ENCODE results near the gene ZNF665. TPM values are rescaled to one million over a fixed set of nuclear protein-coding genes. Genes with fewer than 3 reads are reported as not detected.
"Not testable (repeated sequence)": the region's sequence is repeated elsewhere in the genome, so short reads cannot be mapped to it uniquely, and the experiment has no call there.

The ZNF665 gene
- total RNA-seq, 5 donors from 2014 or later (not counting 1 experiment from before 2014, with no cell fraction given) = 2.5 to 5.3 (median 3.3) TPM

DNA sequence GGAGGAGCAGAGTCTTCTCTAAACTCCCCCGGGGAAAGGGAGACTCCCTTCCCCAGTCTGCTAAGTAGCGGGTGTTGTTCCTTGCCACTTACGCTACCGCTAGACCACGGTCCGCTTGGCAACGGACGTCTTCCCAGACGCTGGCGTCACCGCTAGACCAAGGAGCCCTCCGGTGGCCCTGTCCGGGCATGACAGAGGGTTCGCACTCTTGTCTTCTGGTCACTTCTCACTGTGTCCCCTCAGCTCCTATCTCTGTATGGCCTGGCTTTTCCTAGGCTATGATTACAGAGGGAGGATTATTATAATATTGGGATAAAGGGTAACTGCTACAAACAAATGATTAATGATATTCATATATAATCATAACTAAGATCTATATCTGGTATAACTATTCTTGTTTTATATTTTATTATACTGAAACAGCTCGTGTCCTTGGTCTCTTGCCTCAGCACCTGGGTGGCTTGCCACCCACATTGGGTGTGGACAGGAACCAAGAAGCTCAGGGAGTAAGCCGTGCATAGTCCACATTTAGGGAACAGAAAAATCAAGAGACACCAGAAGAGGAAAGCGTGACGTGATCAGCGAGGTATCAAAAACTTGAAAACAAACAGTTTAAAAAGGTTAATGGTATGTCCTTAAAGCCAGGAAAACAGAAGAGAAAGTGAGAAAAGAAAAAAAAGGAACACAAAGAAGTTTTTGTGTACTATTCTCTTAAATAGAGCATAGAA lies 7.8 kb downstream of the ZNF665 start:
- H3K4me1 Mint-ChIP-seq; ATAC-seq (replicated peaks in 1 of 4); H3K4me1 ChIP-seq (ENCODE audit: control insufficient read depth in 1 of 2, extremely low read depth in 1 of 2, insufficient read depth in 2 of 2, low read length in 2 of 2); H3K27ac ChIP-seq (ENCODE audit: low read length); H3K4me3 ChIP-seq (ENCODE audit: control insufficient read depth in 1 of 2, extremely low read depth in 1 of 2, low read length in 1 of 2); H3K9me3 ChIP-seq; H3K27ac Mint-ChIP-seq; CTCF ChIA-PET; H3K4me3 Mint-ChIP-seq; POLR2A ChIA-PET; H3K27me3 Mint-ChIP-seq; DNase-seq; H3K27me3 ChIP-seq (replicated peaks in 1 of 2; ENCODE audit: control insufficient read depth in 2 of 2, extremely low read depth in 1 of 2, insufficient read depth in 2 of 2, low read length in 1 of 2); H3K36me3 ChIP-seq (ENCODE audit: control insufficient read depth in 2 of 2, extremely low read depth in 1 of 2, insufficient read depth in 1 of 2, low read length in 1 of 2): not testable (repeated sequence)
- 100% methylated on average over 4 of the region's 19 CpGs for WGBS (ENCODE audit: insufficient coverage)
- Mint-ChIP-seq H3K9me3 (peaks cover 0 to 26% (median 3%) of the 10 kb centered on the region in 3 donors), H3K36me3 (peaks cover 38% of the 10 kb centered on the region)

DNA sequence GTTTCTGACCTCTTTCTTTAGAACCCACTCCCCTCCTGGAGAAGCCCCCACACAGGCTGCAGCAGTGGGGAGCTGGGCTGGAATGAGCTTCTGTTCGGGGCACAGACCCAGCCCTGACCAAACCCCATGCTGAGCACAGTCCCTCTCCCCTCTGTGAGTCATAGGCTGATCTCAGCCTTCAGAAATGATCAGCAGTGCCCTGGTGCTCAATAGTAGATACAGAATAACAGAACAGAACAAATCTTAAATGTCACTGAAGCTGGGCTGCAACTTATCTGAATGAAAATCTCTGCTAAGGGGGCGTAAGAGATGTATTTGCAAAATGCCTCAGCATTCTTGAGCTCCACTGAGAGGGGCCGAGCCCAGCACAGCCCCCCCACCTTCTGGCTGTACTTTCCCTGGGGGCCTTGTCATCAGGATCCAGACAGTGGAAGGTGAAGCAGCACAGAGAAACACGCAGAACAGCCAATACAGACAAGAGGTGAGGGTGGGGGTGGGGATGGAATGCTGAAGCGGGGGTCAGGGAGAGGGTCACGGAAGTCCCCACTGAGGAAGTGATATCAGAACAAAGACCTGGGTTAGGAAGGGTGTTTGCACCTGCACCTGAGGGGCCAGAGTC lies 9.9 kb downstream of the ZNF665 start:
- H3K36me3 Mint-ChIP-seq = peaks cover 42% of the 10 kb centered on the region
- no peaks in the 10 kb centered on the region for H3K27me3 Mint-ChIP-seq
- CTCF ChIA-PET = no interaction called here
- no peaks in the 10 kb centered on the region for H3K9me3 ChIP-seq
- WGBS (ENCODE audit: insufficient coverage) = 94% methylated on average over 5 of the region's 6 CpGs
- no peaks in the 10 kb centered on the region for H3K27me3 ChIP-seq (replicated peaks in 1 of 2; ENCODE audit: control insufficient read depth in 2 of 2, extremely low read depth in 1 of 2, insufficient read depth in 2 of 2, low read length in 1 of 2)
- DNase-seq = no peak
- no peaks in the 10 kb centered on the region for H3K4me1 Mint-ChIP-seq
- no peak overlapping the region for H3K27ac Mint-ChIP-seq
- H3K4me1 ChIP-seq (ENCODE audit: control insufficient read depth in 1 of 2, extremely low read depth in 1 of 2, insufficient read depth in 2 of 2, low read length in 2 of 2) = no peaks in the 10 kb centered on the region
- ATAC-seq (replicated peaks in 1 of 4) = no peak
- H3K4me3 ChIP-seq (ENCODE audit: control insufficient read depth in 1 of 2, extremely low read depth in 1 of 2, low read length in 1 of 2) = no peak overlapping the region
- peaks cover 0 to 27% (median 10%) of the 10 kb centered on the region in 3 donors for H3K9me3 Mint-ChIP-seq
- H3K36me3 ChIP-seq (ENCODE audit: control insufficient read depth in 2 of 2, extremely low read depth in 1 of 2, insufficient read depth in 1 of 2, low read length in 1 of 2) = peaks cover 3 to 4% of the 10 kb centered on the region in 2 donors
- H3K27ac ChIP-seq (ENCODE audit: low read length) = no peak overlapping the region
- no peak overlapping the region for H3K4me3 Mint-ChIP-seq
- POLR2A ChIA-PET = no interaction called here

GRCh38 chr19:53182202-53182601 lies 11.0 kb downstream of the ZNF665 start:
- peaks cover 50% of the 10 kb centered on the region for H3K36me3 Mint-ChIP-seq
- ChIA-PET POLR2A (interaction anchor here in 1 of 2 donors (0.6 kb wide), 1 partner anchor 355 kb away, joined by 3 read pairs; no protein-coding TSS in a partner anchor), CTCF (no interaction called here)
- H3K9me3 Mint-ChIP-seq = peaks cover 8 to 37% (median 19%) of the 10 kb centered on the region in 3 donors
- H3K27me3 Mint-ChIP-seq = no peaks in the 10 kb centered on the region
- DNase-seq (no peak), ATAC-seq (replicated peaks in 1 of 4) (no peak)
- H3K4me3 Mint-ChIP-seq = no peak overlapping the region
- H3K4me1 Mint-ChIP-seq = no peaks in the 10 kb centered on the region
- H3K27ac Mint-ChIP-seq = no peak overlapping the region
- Histone ChIP-seq H3K4me1 (ENCODE audit: control insufficient read depth in 1 of 2, extremely low read depth in 1 of 2, insufficient read depth in 2 of 2, low read length in 2 of 2) (no peaks in the 10 kb centered on the region), H3K27me3 (replicated peaks in 1 of 2; ENCODE audit: control insufficient read depth in 2 of 2, extremely low read depth in 1 of 2, insufficient read depth in 2 of 2, low read length in 1 of 2) (no peaks in the 10 kb centered on the region), H3K27ac (ENCODE audit: low read length) (no peak overlapping the region), H3K36me3 (ENCODE audit: control insufficient read depth in 2 of 2, extremely low read depth in 1 of 2, insufficient read depth in 1 of 2, low read length in 1 of 2) (peaks cover 3 to 4% of the 10 kb centered on the region in 2 donors), H3K4me3 (ENCODE audit: control insufficient read depth in 1 of 2, extremely low read depth in 1 of 2, low read length in 1 of 2) (no peak overlapping the region), H3K9me3 (no peaks in the 10 kb centered on the region)
- 98% methylated on average over 10 of the region's 10 CpGs for WGBS (ENCODE audit: insufficient coverage)

DNA sequence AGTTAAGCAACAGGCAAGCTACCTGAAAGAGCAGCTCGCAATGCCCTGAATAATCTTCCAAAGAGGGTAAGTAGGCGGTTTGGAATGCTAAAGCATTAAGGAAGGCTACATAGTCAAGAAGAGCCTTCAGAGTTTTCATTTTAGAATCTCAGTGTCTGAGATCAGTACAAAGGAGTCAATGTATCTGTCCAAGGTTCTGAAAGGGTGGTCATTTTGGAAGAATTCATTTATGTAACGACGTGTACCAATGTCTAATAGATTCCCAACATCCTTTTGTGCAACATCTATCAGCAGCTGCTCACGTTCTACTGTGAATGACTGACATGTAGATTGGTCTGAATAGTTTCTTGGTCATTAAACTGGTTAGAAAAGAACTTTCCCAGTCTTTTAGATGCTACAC lies 15.2 kb downstream of the ZNF665 start:
- Histone ChIP-seq H3K4me3 (ENCODE audit: control insufficient read depth in 1 of 2, extremely low read depth in 1 of 2, low read length in 1 of 2) (no peak overlapping the region), H3K27me3 (replicated peaks in 1 of 2; ENCODE audit: control insufficient read depth in 2 of 2, extremely low read depth in 1 of 2, insufficient read depth in 2 of 2, low read length in 1 of 2) (no peaks in the 10 kb centered on the region), H3K27ac (ENCODE audit: low read length) (no peak overlapping the region), H3K4me1 (ENCODE audit: control insufficient read depth in 1 of 2, extremely low read depth in 1 of 2, insufficient read depth in 2 of 2, low read length in 2 of 2) (no peaks in the 10 kb centered on the region), H3K36me3 (ENCODE audit: control insufficient read depth in 2 of 2, extremely low read depth in 1 of 2, insufficient read depth in 1 of 2, low read length in 1 of 2) (peaks cover 3 to 4% of the 10 kb centered on the region in 2 donors), H3K9me3 (peaks cover 5% of the 10 kb centered on the region)
- H3K4me1 Mint-ChIP-seq = no peaks in the 10 kb centered on the region
- CTCF ChIA-PET = no interaction called here
- H3K36me3 Mint-ChIP-seq = peaks cover 59% of the 10 kb centered on the region
- no peak overlapping the region for H3K4me3 Mint-ChIP-seq
- ATAC-seq (replicated peaks in 1 of 4) (no peak), DNase-seq (no peak)
- WGBS (ENCODE audit: insufficient coverage) = 100% methylated on average over 2 of the region's 5 CpGs
- H3K9me3 Mint-ChIP-seq = peaks cover 20 to 46% (median 30%) of the 10 kb centered on the region in 3 donors
- POLR2A ChIA-PET = no interaction called here
- no peaks in the 10 kb centered on the region for H3K27me3 Mint-ChIP-seq
- no peak overlapping the region for H3K27ac Mint-ChIP-seq

- peaks cover 42% of the 10 kb centered on the region for H3K36me3 Mint-ChIP-seq
- ATAC-seq (replicated peaks in 1 of 4) = no peak
- Histone ChIP-seq H3K4me1 (ENCODE audit: control insufficient read depth in 1 of 2, extremely low read depth in 1 of 2, insufficient read depth in 2 of 2, low read length in 2 of 2) (no peaks in the 10 kb centered on the region), H3K27me3 (replicated peaks in 1 of 2; ENCODE audit: control insufficient read depth in 2 of 2, extremely low read depth in 1 of 2, insufficient read depth in 2 of 2, low read length in 1 of 2) (no peaks in the 10 kb centered on the region), H3K9me3 (peaks cover 8% of the 10 kb centered on the region), H3K4me3 (ENCODE audit: control insufficient read depth in 1 of 2, extremely low read depth in 1 of 2, low read length in 1 of 2) (no peak overlapping the region), H3K27ac (ENCODE audit: low read length) (no peak overlapping the region), H3K36me3 (ENCODE audit: control insufficient read depth in 2 of 2, extremely low read depth in 1 of 2, insufficient read depth in 1 of 2, low read length in 1 of 2) (no peaks in the 10 kb centered on the region)
- H3K4me1 Mint-ChIP-seq = no peaks in the 10 kb centered on the region
- ChIA-PET POLR2A (no interaction called here), CTCF (no interaction called here)
- no peak overlapping the region for H3K27ac Mint-ChIP-seq
- no peak overlapping the region for H3K4me3 Mint-ChIP-seq
- DNase-seq = no peak
- H3K9me3 Mint-ChIP-seq = peaks cover 21 to 54% (median 36%) of the 10 kb centered on the region in 3 donors
- H3K27me3 Mint-ChIP-seq = no peaks in the 10 kb centered on the region
- WGBS (ENCODE audit: insufficient coverage) = no CpG with 5 or more reads among the region's 4 CpGs
These were observed 20.3 kb downstream of the ZNF665 start for GRCh38 chr19:53172889-53173288.

GRCh38 chr19:53165691-53166091 lies 27.5 kb downstream of the ZNF665 start:
- H3K9me3 ChIP-seq = peaks cover 27% of the 10 kb centered on the region
- DNase-seq (no peak), ATAC-seq (replicated peaks in 1 of 4) (no peak)
- no peaks in the 10 kb centered on the region for H3K4me1 Mint-ChIP-seq
- no peaks in the 10 kb centered on the region for H3K36me3 ChIP-seq (ENCODE audit: control insufficient read depth in 2 of 2, extremely low read depth in 1 of 2, insufficient read depth in 1 of 2, low read length in 1 of 2)
- H3K4me1 ChIP-seq (ENCODE audit: control insufficient read depth in 1 of 2, extremely low read depth in 1 of 2, insufficient read depth in 2 of 2, low read length in 2 of 2) = no peaks in the 10 kb centered on the region
- POLR2A ChIA-PET = no interaction called here
- CTCF ChIA-PET = no interaction called here
- no peak overlapping the region for H3K27ac ChIP-seq (ENCODE audit: low read length)
- H3K9me3 Mint-ChIP-seq = peaks cover 19 to 41% (median 35%) of the 10 kb centered on the region in 3 donors
- H3K27me3 ChIP-seq (replicated peaks in 1 of 2; ENCODE audit: control insufficient read depth in 2 of 2, extremely low read depth in 1 of 2, insufficient read depth in 2 of 2, low read length in 1 of 2) = no peaks in the 10 kb centered on the region
- no peak overlapping the region for H3K27ac Mint-ChIP-seq
- no peaks in the 10 kb centered on the region for H3K27me3 Mint-ChIP-seq
- no peak overlapping the region for H3K4me3 Mint-ChIP-seq
- H3K36me3 Mint-ChIP-seq = peaks cover 26% of the 10 kb centered on the region
- WGBS (ENCODE audit: insufficient coverage) = no CpG with 5 or more reads among the region's 3 CpGs
- no peak overlapping the region for H3K4me3 ChIP-seq (ENCODE audit: control insufficient read depth in 1 of 2, extremely low read depth in 1 of 2, low read length in 1 of 2)
